Neuronal stem cell (in vitro differentiated cells): Measurements from ENCODE around the gene SUPT3H.

Experiments used
- DNase-seq: peaks from one replicate; pipeline ENCODE4 v3.0.0-alpha.2; 2013; ENCODE audit warnings: low spot score
- H2AFZ ChIP-seq: one replicate; pipeline ENCODE4 v1.6.1; 2013; ENCODE audit warnings: mild to moderate bottlenecking, low read length, inconsistent platforms
- H2AK5ac ChIP-seq: 2 replicates; pipeline ENCODE4 v1.6.1; 2013; ENCODE audit warnings: low read depth, mild to moderate bottlenecking, inconsistent platforms, low read length, moderate library complexity, mixed read lengths
- H2BK120ac ChIP-seq: 2 replicates; pipeline ENCODE4 v1.6.1; 2013; ENCODE audit warnings: low read depth, mild to moderate bottlenecking, inconsistent platforms, low read length, moderate library complexity, mixed read lengths
- H2BK12ac ChIP-seq: one replicate; pipeline ENCODE4 v1.6.1; 2013; ENCODE audit warnings: low read length, inconsistent platforms
- H2BK15ac ChIP-seq: 2 replicates; pipeline ENCODE4 v1.6.1; 2013; ENCODE audit warnings: mild to moderate bottlenecking, low read length, inconsistent platforms, mixed read lengths
- H2BK5ac ChIP-seq: one replicate; pipeline ENCODE4 v1.6.1; 2013; ENCODE audit warnings: inconsistent platforms, mild to moderate bottlenecking, low read length, moderate library complexity
- H3K14ac ChIP-seq: one replicate; pipeline ENCODE4 v1.6.1; 2013; ENCODE audit warnings: low read length, inconsistent platforms
- H3K18ac ChIP-seq: 2 replicates; pipeline ENCODE4 v1.6.1; 2013; ENCODE audit warnings: low read length, inconsistent platforms
- H3K23ac ChIP-seq: 2 replicates; pipeline ENCODE4 v1.6.1; 2013; ENCODE audit warnings: low read depth, mild to moderate bottlenecking, mixed read lengths, low read length, inconsistent platforms; ENCODE audit not compliant: poor library complexity
- H3K27ac ChIP-seq: replicated peaks from 3 replicates; pipeline ENCODE4 v1.5.1; 2013; ENCODE audit warnings: low read length, inconsistent platforms
- H3K27me3 ChIP-seq, 3 experiments: 2 replicates each; pipeline ENCODE4 v1.6.1; 2013; ENCODE audit warnings: low read length in 3 of 3, mild to moderate bottlenecking in 2 of 3, inconsistent platforms in 1 of 3, low read depth in 1 of 3, mixed read lengths in 1 of 3, moderate library complexity in 1 of 3; ENCODE audit not compliant: control insufficient read depth in 3 of 3, insufficient read depth in 3 of 3
- H3K36me3 ChIP-seq, 2 donors: replicated peaks in 1 of 2; 2 replicates each; pipeline ENCODE4 v1.6.1; 2013; ENCODE audit warnings: low read length in 2 of 2; ENCODE audit not compliant: control insufficient read depth in 2 of 2, insufficient read depth in 2 of 2
- H3K4ac ChIP-seq: 2 replicates; pipeline ENCODE4 v1.6.1; 2013; ENCODE audit warnings: inconsistent platforms, mild to moderate bottlenecking, low read length, moderate library complexity
- H3K4me1 ChIP-seq, 2 donors: 1 replicate in 1 of 2; 2 replicates in 1 of 2; pipeline ENCODE4 v1.6.1; 2013; ENCODE audit warnings: low read length in 2 of 2, low read depth in 1 of 2; ENCODE audit not compliant: control insufficient read depth in 2 of 2, insufficient read depth in 1 of 2
- H3K4me2 ChIP-seq: one replicate; pipeline ENCODE4 v1.6.1; 2013; ENCODE audit warnings: mild to moderate bottlenecking, low read length, inconsistent platforms; ENCODE audit not compliant: insufficient read depth, poor library complexity, severe bottlenecking
- H3K4me3 ChIP-seq, 2 donors: 2 replicates each; pipeline ENCODE4 v1.5.1; 2013; ENCODE audit warnings: low read length in 2 of 2, mild to moderate bottlenecking in 2 of 2, inconsistent platforms in 1 of 2, moderate library complexity in 1 of 2
- H3K79me1 ChIP-seq: one replicate; pipeline ENCODE4 v1.6.1; 2013; ENCODE audit warnings: low read depth, mild to moderate bottlenecking, inconsistent platforms, low read length, moderate library complexity
- H3K9ac ChIP-seq: one replicate; pipeline ENCODE4 v1.6.1; 2013; ENCODE audit warnings: mild to moderate bottlenecking, low read depth, low read length, inconsistent platforms; ENCODE audit not compliant: poor library complexity
- H3K9me3 ChIP-seq, 2 donors: replicated peaks in 1 of 2; 2 replicates each; pipeline versions ENCODE3 to v1.6.1; 2013; ENCODE audit warnings: low read length in 2 of 2, mild to moderate bottlenecking in 2 of 2, inconsistent platforms in 1 of 2, low read depth in 1 of 2, mixed read lengths in 1 of 2, moderate library complexity in 1 of 2; ENCODE audit not compliant: control insufficient read depth in 2 of 2, insufficient read depth in 1 of 2
- H4K8ac ChIP-seq: one replicate; pipeline ENCODE4 v1.6.1; 2013; ENCODE audit warnings: low read depth, mild to moderate bottlenecking, inconsistent platforms, low read length, moderate library complexity
- H4K91ac ChIP-seq: one replicate; pipeline ENCODE4 v1.6.1; 2013; ENCODE audit warnings: low read length, low read depth, mild to moderate bottlenecking, inconsistent platforms; ENCODE audit not compliant: poor library complexity
- WGBS, 2 donors: extraction: QIAGEN DNeasy Blood & Tissue Kit; methylation state at CpG; one replicate each; pipeline ENCODE4 v1.1.7; 2013; ENCODE audit warnings: missing lambda C conversion rate in 2 of 2, mixed read lengths in 1 of 2; ENCODE audit not compliant: insufficient read length in 2 of 2, insufficient replicate concordance in 1 of 2; ENCODE audit errors: extremely low coverage in 2 of 2; 5-methylcytosine and 5-hydroxymethylcytosine counted together

The SUPT3H gene

DNA sequence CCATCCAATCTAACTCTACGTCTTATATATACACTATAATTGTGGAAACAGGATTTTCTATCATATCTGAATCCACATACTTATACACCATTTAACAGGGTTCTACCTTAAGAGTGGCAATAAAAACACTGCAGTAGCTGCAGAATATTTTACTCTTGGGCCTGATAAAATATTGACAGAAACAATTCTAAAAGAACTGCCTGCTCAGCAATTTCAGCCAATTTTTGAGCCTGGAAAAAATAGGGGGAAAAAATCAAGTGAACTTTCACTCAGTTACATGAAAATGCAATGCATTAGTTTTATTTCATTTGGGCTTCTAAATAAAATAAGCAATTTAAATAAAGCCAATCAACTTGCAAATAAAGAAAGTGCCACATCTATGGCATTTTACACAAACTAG lies 296.1 kb downstream of the SUPT3H start:
- H2AK5ac ChIP-seq, result no peak overlapping the region
- H3K4me1 ChIP-seq, result no peaks in the 10 kb centered on the region
- no peak overlapping the region for H3K27ac ChIP-seq
- no peak overlapping the region for H2BK12ac ChIP-seq
- no peaks in the 10 kb centered on the region for H3K27me3 ChIP-seq
- H3K9ac ChIP-seq, result no peak overlapping the region
- H3K79me1 ChIP-seq, result no peaks in the 10 kb centered on the region
- H3K4me2 ChIP-seq, result no peak overlapping the region
- no peak overlapping the region for H3K14ac ChIP-seq
- H4K8ac ChIP-seq, result no peak overlapping the region
- no peak overlapping the region for H2BK5ac ChIP-seq
- no peak for DNase-seq
- H2AFZ ChIP-seq, result no peak overlapping the region
- H3K9me3 ChIP-seq, result peaks cover 3 to 26% of the 10 kb centered on the region in 2 donors
- no peak overlapping the region for H2BK15ac ChIP-seq
- no peak overlapping the region for H3K4me3 ChIP-seq
- H3K36me3 ChIP-seq, result no peaks in the 10 kb centered on the region
- no peak overlapping the region for H3K18ac ChIP-seq
- H4K91ac ChIP-seq, result no peak overlapping the region
- H2BK120ac ChIP-seq, result no peak overlapping the region
- no peak overlapping the region for H3K23ac ChIP-seq
- no CpG with 5 or more reads among the region's 1 CpG for WGBS, 2 donors
- H3K4ac ChIP-seq, result no peak overlapping the region

GRCh38 chr6:45078432-45078831 lies 299.3 kb downstream of the SUPT3H start:
- Histone ChIP-seq H4K91ac (no peak overlapping the region), H3K9ac (no peak overlapping the region), H2BK12ac (no peak overlapping the region), H2AK5ac (no peak overlapping the region), H3K27me3 (no peaks in the 10 kb centered on the region), H2AFZ (no peak overlapping the region), H2BK5ac (no peak overlapping the region), H3K4me3 (no peak overlapping the region), H4K8ac (no peak overlapping the region), H2BK120ac (no peak overlapping the region), H2BK15ac (no peak overlapping the region), H3K79me1 (no peaks in the 10 kb centered on the region), H3K36me3 (no peaks in the 10 kb centered on the region), H3K4ac (no peak overlapping the region), H3K4me1 (no peaks in the 10 kb centered on the region), H3K23ac (no peak overlapping the region), H3K18ac (no peak overlapping the region), H3K27ac (no peak overlapping the region), H3K9me3 (peaks cover 3 to 19% of the 10 kb centered on the region in 2 donors), H3K4me2 (no peak overlapping the region), H3K14ac (no peak overlapping the region)
- no peak for DNase-seq
- WGBS, 2 donors, result no CpG with 5 or more reads among the region's 3 CpGs

GRCh38 chr6:45076217-45076930 lies 301.4 kb downstream of the SUPT3H start:
- H2AK5ac ChIP-seq, result no peak overlapping the region

GRCh38 chr6:45075246-45075645 lies 302.5 kb downstream of the SUPT3H start:
- H4K91ac ChIP-seq, result no peak overlapping the region
- H2BK12ac ChIP-seq, result no peak overlapping the region
- no peak overlapping the region for H2BK5ac ChIP-seq
- H3K4ac ChIP-seq, result no peak overlapping the region
- no peak overlapping the region for H2AK5ac ChIP-seq
- no peak overlapping the region for H3K27ac ChIP-seq
- no peak overlapping the region for H3K4me2 ChIP-seq
- no peak overlapping the region for H2BK120ac ChIP-seq
- H2BK15ac ChIP-seq, result no peak overlapping the region
- H4K8ac ChIP-seq, result no peak overlapping the region
- DNase-seq, result no peak
- no peaks in the 10 kb centered on the region for H3K27me3 ChIP-seq
- peaks cover 3 to 19% of the 10 kb centered on the region in 2 donors for H3K9me3 ChIP-seq
- no peaks in the 10 kb centered on the region for H3K36me3 ChIP-seq
- no peak overlapping the region for H3K14ac ChIP-seq
- H2AFZ ChIP-seq, result no peak overlapping the region
- no peaks in the 10 kb centered on the region for H3K4me1 ChIP-seq
- H3K18ac ChIP-seq, result no peak overlapping the region
- WGBS, 2 donors, result no CpG with 5 or more reads among the region's 2 CpGs
- H3K9ac ChIP-seq, result no peak overlapping the region
- no peaks in the 10 kb centered on the region for H3K79me1 ChIP-seq
- no peak overlapping the region for H3K23ac ChIP-seq
- no peak overlapping the region for H3K4me3 ChIP-seq

More at GRCh38 chr6:45076217-45076930, 301.4 kb downstream of the SUPT3H start:
- H3K23ac ChIP-seq, result no peak overlapping the region
- H3K27me3 ChIP-seq, result no peaks in the 10 kb centered on the region
- DNase-seq, result no peak
- H2BK15ac ChIP-seq, result no peak overlapping the region
- no peaks in the 10 kb centered on the region for H3K36me3 ChIP-seq
- H3K18ac ChIP-seq, result no peak overlapping the region
- H4K8ac ChIP-seq, result no peak overlapping the region
- WGBS, 2 donors, result no CpG with 5 or more reads among the region's 2 CpGs
- no peak overlapping the region for H3K4ac ChIP-seq
- no peaks in the 10 kb centered on the region for H3K79me1 ChIP-seq
- H3K14ac ChIP-seq, result no peak overlapping the region
- H3K9me3 ChIP-seq, result peaks cover 3 to 19% of the 10 kb centered on the region in 2 donors
- no peak overlapping the region for H2BK5ac ChIP-seq
- H3K4me2 ChIP-seq, result no peak overlapping the region
- H2BK120ac ChIP-seq, result no peak overlapping the region
- H4K91ac ChIP-seq, result no peak overlapping the region
- H2BK12ac ChIP-seq, result no peak overlapping the region
- no peak overlapping the region for H2AFZ ChIP-seq
- H3K4me1 ChIP-seq, result no peaks in the 10 kb centered on the region
- H3K27ac ChIP-seq, result no peak overlapping the region
- no peak overlapping the region for H3K9ac ChIP-seq
- no peak overlapping the region for H3K4me3 ChIP-seq
